ENCODE results near the gene PCTP. TPM values are rescaled to one million over a fixed set of nuclear protein-coding genes. Genes with fewer than 3 reads are reported as not detected.

Gene PCTP
- 16.4 to 21.7 TPM (median 19.7 TPM) in 5 replicates for total RNA-seq (2022; extraction: Qiagen RNA extraction; ENCODE audit: low read depth)

DNA sequence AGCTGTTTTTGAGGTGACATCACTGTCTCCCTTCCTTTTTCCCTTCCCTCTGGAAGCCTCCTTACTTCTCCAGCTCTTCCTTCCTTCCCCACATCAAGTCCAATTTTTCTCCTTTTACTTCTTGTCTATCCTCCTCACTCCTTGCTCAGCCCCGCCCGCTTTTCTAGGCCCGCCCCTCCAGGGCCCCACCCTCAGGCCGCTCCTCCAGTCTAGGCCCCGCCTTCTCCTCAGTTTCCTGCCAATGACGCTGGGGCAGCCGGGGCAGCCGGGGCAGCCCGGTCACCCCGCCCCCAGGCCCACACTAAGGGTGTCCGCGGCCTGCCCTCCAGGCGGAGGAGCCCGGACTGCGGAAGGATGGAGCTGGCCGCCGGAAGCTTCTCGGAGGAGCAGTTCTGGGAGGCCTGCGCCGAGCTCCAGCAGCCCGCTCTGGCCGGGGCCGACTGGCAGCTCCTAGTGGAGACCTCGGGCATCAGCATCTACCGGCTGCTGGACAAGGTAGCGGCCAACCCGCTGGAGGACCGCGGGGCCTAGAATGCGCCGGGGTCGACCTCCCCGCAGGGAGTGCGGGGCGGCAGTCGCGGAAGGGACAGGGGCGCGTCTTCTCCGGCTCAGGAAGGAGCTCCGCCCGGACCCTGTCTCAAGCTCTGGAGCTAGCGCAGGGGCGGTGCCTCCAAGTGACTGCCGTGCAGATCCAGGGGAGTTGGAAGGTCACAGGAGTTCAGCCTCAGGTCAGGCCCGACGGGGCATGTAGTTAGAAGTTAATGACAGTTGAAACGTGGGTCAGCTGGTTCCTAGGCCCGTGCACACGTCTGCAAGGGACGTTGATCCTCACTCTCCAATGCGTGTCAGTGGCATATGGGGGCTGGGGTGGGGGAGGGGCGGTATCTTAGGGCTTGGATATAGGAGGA is at the start of gene PCTP:
Gene PCTP, plus strand, starts transcription at position 302 of the 908 bp plus-strand sequence. Its CDS starts 53 bp downstream, at position 355.

DNA sequence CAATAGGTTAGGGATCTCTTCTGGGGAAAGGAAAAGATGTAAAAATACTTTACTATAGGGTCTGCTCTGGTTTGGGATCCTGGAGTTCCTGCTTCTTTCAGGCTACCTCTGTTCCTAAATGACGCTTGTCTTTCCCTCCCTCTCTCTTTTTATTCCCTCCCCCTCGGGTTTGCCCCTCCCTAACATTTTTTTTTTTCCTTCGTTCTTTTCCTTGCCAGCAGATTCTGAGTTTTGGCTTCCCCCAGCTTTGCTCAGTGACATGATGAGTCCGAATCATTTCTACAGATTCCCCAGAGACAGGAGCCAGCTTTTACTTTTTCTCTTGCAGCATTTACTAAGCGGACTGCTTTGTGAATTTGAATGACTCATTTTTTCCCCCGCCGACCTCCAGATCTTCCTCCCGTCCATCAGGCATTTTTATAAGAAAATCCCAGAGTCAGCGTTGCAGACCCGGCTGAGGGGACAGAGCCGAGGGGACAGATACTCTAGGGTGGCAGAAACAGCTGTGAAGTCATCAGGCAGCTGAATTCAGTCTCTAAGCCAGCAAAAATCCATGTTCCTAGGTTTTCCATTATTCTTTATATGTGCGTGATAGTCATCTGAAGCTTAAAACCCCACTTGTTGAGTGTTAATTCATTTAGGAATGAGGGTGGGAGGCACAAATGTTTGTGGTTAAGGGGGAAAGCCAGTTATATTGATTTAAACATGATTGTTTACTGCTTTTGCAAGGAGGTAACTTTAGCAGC is 27.9 kb upstream of the PCTP start, which contains the start of gene TMEM100:
Gene TMEM100, minus strand, starts transcription at position 123 of the 746 bp plus-strand sequence. CDS start 1,794 bp downstream, outside the sequence.

Other genes with a start within 250 kb of the PCTP start
- not detected in 5 replicates for gene SMIM36, start 239.6 kb upstream of the PCTP start, total RNA-seq (2022; extraction: Qiagen RNA extraction; ENCODE audit: low read depth)
- not detected in 5 replicates for gene TMEM100, start 28.2 kb upstream of the PCTP start, total RNA-seq (2022; extraction: Qiagen RNA extraction; ENCODE audit: low read depth)

Measured in A549 treated with ZK216348 at 1 μM for 4 hours (cell line).